IPS-18c (cell line): ENCODE measurements around the gene PTOV1.

Experiments used
- H3K4me3 ChIP-seq: 2 replicates; pipeline ENCODE4 v1.7.0; 2013; ENCODE audit warnings: low read depth, mild to moderate bottlenecking, low read length, moderate library complexity; ENCODE audit not compliant: insufficient read depth
- H3K9me3 ChIP-seq: one replicate; pipeline ENCODE4 v1.6.1; 2013; ENCODE audit warnings: mild to moderate bottlenecking, low read length, moderate library complexity; ENCODE audit not compliant: control insufficient read depth, insufficient read depth

PTOV1 gene

GRCh38 chr19:49887665-49888509 lies 36.9 kb downstream of the PTOV1 start:
- Histone ChIP-seq H3K4me3 (no peak overlapping the region), H3K9me3 (peaks cover 6% of the 10 kb centered on the region)

GRCh38 chr19:49888510-49888824 lies 37.5 kb downstream of the PTOV1 start:
- Histone ChIP-seq H3K4me3 (no peak overlapping the region), H3K9me3 (peaks cover 3% of the 10 kb centered on the region)

- Histone ChIP-seq H3K4me3 (no peak overlapping the region), H3K9me3 (peaks cover 3% of the 10 kb centered on the region)
Measured at GRCh38 chr19:49889038-49889686, 38.2 kb downstream of the PTOV1 start.

- peak overlapping the region; percentile 55 for H3K4me3 ChIP-seq
- H3K9me3 ChIP-seq, result peaks cover 3% of the 10 kb centered on the region
Measured at GRCh38 chr19:49889687-49890348, 38.9 kb downstream of the PTOV1 start.

- Histone ChIP-seq H3K4me3 (peak overlapping the region; percentile 55), H3K9me3 (peaks cover 3% of the 10 kb centered on the region)
Measured at GRCh38 chr19:49890349-49891311, 39.7 kb downstream of the PTOV1 start.

- no peak overlapping the region for H3K4me3 ChIP-seq
- peaks cover 3% of the 10 kb centered on the region for H3K9me3 ChIP-seq
Measured at GRCh38 chr19:49891393-49891792, 40.4 kb downstream of the PTOV1 start.

- peaks cover 6% of the 10 kb centered on the region for H3K9me3 ChIP-seq
- no peak overlapping the region for H3K4me3 ChIP-seq
Measured at GRCh38 chr19:49892716-49893115, 41.8 kb downstream of the PTOV1 start.

- H3K4me3 ChIP-seq, result no peak overlapping the region
- peaks cover 6% of the 10 kb centered on the region for H3K9me3 ChIP-seq
Measured at GRCh38 chr19:49894011-49894664, 43.2 kb downstream of the PTOV1 start.

GRCh38 chr19:49894879-49895565 lies 44.1 kb downstream of the PTOV1 start:
- peaks cover 3% of the 10 kb centered on the region for H3K9me3 ChIP-seq
- no peak overlapping the region for H3K4me3 ChIP-seq

- Histone ChIP-seq H3K9me3 (peaks cover 3% of the 10 kb centered on the region), H3K4me3 (no peak overlapping the region)
Measured at GRCh38 chr19:49895566-49896297, 44.8 kb downstream of the PTOV1 start.

- Histone ChIP-seq H3K4me3 (no peak within 1 kb of the TSS), H3K9me3 (peaks cover 3% of the 10 kb centered on the region)
Measured at GRCh38 chr19:49896863-49897621, 46.1 kb downstream of the PTOV1 start, which contains the start of gene IL4I1. Gene IL4I1 (minus strand): TSS chr19:49896887. CDS start chr19:49896160, 727 bp downstream.

GRCh38 chr19:49904136-49904535 lies 53.2 kb downstream of the PTOV1 start:
- Histone ChIP-seq H3K9me3 (no peaks in the 10 kb centered on the region), H3K4me3 (no peak overlapping the region)

- no peak overlapping the region for H3K4me3 ChIP-seq
- no peaks in the 10 kb centered on the region for H3K9me3 ChIP-seq
Measured at GRCh38 chr19:49906879-49907564, 56.1 kb downstream of the PTOV1 start.

GRCh38 chr19:49907745-49908446 lies 56.9 kb downstream of the PTOV1 start:
- Histone ChIP-seq H3K4me3 (no peak overlapping the region), H3K9me3 (no peaks in the 10 kb centered on the region)
